HG03280 (cell line): ENCODE measurements around the gene ZNF668.
"Not testable (repeated sequence)": the region's sequence is repeated elsewhere in the genome, so short reads cannot be mapped to it uniquely, and the experiment has no call there.

Source experiments
- ATAC-seq: cut with Tn5 transposase; IDR thresholded peaks from one replicate; pipeline ENCODE4 v1.9.1; 2021; ENCODE audit warnings: mild to moderate bottlenecking, moderate library complexity; ENCODE audit not compliant: unreplicated experiment

Gene ZNF668

DNA sequence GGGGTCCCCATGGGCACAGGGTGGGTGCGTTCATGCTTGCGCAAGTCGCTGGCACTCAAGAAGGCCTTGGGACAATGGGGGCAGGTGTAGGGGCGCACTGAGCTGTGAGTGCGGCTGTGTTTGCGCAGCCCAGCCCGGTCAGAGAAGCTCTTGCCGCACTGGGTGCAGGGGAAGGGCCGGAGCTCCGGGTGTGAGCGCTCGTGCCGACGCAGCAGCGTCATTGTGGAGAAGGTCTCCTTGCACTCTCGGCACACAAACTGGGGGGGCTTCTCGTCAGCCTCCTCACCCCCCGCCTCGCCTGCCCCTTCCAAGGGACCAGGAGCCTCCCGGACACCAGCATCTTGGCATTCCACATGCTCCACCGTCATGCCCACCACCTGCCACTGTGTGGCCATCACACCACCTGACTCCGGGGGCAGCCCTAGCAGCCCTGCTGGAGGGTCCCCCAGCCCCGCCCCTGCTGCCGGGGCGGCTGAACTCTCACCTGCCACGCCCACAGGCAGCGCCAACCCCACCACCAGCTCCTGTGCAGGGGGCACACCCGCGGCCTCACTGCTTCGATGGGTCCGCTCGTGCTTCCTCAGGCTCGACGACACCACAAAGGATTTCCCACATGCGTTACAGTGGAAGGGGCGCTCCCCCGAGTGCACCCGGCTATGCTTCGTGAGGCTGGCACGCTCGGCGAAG is 12.8 kb downstream of the ZNF668 start:
- ATAC-seq = no peak

DNA sequence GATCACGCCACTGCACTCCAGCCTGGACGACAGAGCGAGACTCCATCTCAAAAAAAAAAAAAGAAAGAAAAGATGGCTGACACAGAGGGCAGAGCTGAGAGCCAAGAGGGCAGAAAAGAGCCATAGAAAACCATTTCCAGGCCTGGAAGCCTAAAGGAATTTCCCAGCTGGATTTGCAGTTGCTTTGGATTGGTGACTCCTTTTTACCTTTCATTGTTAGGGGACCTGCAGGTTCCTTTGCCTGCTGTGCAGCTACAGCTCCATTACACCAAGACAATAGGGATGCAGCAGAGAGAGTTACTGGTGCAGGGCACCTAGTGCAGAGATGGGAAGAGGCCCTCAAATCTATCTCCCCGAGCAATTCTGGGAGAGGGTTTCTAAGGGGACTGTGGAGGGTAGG is 18.4 kb downstream of the ZNF668 start:
- ATAC-seq = no peak

DNA sequence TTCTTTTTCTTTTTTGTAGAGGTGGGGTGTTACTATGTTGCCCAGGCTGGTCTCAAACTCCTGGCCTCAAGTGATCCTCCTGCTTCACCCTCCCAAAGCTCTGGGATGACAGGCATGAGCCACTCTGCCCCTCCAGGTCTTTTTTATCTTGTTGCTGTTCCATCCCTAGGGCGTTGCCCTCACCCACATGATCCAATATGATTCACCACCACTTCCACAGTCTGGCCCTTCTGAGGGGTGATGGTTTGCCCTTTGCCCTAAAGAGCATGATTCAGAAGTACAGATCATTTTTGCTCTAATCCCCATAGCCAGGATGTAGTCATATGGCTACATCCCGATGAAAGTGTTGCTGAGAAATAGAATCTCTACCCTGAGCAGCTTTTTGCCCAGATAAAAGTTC is 21.9 kb downstream of the ZNF668 start:
- no peak for ATAC-seq

DNA sequence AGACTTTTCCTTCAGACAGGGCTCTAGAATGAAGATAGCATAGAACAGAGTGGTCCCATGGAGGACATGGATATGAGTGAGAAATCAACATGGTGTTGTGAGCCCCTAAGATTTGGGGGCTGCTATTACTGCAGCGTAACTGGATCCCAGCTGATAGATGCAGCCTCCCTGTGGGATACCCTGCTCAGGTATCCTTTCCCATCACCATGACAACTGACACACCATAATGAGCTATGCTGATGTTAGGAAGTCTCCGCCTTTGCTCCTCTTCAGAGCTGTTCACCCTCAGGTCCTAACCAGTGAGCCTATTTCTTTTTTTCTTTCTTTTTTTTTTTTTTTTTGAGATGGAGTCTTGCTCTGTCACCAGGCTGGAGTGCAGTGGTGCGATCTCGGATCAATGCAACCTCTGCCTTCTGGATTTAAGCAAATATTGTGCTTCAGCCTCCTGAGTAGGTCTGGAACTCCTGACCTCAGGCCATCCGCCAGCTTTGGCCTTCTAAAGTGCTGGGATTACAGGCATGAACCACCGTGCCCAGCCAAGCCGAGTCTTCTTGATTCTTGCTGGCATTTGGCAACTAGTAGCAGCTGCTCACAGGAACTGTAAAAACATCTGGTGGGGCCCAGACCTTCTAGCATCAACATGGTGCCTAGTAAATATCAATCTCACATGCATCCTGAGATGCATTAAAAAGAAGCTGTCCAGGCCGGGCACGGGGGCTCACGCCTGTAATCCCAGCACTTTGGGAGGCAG is 23.6 kb downstream of the ZNF668 start:
- no peak for ATAC-seq

DNA sequence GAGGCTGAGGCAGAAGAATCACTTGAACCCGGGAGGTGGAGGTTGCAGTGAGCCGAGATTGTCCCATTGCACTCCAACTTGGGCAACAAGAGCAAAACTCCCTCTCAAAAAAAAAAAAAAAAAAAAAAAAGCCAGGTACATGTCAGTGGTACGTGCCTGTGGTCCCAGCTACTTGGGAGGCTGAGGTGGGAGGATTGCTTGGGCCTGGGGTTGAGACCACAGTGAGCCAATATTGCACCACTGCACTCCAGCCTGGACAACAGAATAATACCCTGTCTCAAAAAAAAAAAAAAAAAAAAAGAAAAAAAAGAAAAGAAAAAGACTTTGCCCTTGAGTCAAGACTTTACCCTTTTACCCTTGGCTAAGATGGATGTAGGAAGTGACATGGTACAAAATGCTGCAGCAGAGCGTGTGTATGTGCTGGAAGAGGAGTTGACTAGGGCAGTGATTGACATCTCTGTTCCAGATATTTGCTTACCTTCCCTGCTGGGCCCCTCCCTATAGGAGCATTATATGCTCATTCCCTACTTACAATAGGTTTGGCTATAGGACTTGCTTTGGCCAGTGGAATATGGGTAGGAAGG is 30.1 kb downstream of the ZNF668 start:
- ATAC-seq = no peak

DNA sequence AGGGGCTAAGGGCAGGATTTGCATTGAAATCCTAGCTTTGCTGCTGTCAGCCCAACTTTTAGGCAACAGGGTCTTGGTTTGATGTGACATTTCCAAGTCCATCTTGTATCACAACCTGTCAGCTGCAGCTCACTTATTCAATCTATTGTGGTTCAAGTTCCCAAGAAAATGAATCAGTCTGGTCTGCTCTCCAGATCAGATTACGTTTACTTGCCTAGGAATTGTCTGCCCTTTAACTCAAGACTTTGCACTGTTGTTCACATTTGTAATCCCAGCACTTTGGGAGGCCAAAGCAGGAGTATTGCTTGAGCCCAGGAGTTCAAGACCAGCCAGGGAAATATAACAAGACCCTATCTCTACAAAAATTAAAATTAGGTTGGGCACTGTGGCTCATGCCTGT is 30.7 kb downstream of the ZNF668 start:
- ATAC-seq = no peak

DNA sequence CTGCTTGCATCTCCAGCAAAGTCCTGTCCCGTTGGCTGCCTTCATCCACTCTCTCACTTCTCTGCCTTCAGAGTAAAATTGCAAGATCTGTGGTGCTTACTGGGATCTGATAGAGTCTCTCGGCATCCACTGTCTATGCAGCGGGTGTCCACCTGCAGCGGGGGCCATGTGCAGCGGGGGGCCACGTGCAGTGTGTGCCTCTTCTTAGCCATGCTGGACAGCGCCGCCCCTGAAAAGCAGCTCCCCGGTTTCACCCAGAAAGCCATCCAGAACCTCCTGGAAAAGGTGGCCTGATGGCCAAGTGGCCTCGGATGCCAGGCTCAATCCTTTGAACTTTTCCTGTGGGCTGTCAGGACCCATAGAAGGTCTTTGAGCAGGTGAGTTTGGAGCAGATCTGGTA is 31.2 kb downstream of the ZNF668 start:
- ATAC-seq = no peak

DNA sequence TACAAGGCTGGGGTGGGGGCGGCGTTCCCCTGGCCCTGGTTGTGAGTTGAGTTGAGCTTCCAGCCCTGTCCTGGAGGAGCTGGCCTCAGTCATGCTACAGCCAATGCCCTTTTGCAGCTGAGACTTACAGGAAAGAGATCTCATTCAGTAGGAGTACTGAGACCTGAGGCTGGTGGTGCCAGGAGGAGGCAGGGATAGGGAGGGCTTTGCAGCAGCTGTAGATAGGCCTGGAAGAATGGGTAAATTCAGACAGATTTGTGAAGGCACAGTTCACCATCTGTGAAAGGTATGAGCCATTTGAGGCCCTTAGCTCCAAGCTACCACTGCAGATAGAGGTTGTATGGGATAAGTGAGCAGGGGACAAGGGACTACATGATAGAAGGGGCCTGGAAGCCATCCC is 35.0 kb downstream of the ZNF668 start:
- ATAC-seq = no peak

DNA sequence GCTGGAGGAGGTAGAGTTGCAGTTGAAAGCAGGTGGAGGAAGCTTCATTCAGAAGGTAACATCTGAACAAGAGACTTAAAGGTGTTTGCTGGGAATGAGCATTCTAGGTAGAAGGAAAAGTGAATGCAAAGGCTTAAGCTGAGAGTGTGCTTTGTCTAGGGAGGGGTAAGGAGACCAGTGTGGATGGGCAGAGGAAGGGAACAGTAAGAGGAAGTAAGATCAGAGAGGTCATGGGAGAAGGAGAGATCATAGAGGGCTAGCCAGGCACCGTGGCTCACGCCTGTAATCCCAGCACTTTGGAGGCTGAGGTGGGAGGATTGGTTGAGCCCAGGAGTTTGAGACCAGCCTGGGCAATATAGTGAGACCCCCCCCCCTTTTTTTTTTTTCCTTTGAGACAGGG is 37.3 kb downstream of the ZNF668 start:
- no peak for ATAC-seq

DNA sequence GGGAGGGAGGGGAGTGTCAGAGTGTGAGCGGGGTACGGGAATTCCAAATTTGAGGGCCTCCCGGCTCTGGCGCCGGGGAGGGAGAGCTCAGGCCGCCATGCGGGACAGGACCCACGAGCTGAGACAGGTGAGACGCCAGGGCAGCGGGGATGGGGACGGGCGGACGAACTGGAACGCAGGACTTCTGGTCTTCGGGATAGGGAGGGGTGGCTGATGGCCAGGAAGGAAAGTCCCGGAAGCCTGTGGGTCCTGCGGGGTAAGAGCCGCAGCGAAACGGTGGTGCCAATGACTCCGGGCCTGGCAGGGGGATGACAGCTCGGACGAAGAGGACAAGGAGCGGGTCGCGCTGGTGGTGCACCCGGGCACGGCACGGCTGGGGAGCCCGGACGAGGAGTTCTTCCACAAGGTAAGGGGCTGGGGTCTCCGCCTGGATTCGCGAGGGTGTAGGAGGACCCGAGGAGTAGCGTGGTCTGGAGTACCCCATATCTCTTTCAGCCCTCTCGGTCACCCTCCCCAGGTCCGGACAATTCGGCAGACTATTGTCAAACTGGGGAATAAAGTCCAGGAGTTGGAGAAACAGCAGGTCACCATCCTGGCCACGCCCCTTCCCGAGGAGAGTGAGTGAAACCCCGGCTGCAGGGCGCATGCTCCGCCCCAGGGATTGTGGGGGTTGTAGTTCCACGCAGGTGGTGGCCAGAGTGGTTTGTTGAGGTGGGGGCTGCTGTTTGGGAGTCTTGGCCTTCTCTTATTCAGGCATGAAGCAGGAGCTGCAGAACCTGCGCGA is 40.1 kb downstream of the ZNF668 start:
- ATAC-seq = peak; percentile 36

DNA sequence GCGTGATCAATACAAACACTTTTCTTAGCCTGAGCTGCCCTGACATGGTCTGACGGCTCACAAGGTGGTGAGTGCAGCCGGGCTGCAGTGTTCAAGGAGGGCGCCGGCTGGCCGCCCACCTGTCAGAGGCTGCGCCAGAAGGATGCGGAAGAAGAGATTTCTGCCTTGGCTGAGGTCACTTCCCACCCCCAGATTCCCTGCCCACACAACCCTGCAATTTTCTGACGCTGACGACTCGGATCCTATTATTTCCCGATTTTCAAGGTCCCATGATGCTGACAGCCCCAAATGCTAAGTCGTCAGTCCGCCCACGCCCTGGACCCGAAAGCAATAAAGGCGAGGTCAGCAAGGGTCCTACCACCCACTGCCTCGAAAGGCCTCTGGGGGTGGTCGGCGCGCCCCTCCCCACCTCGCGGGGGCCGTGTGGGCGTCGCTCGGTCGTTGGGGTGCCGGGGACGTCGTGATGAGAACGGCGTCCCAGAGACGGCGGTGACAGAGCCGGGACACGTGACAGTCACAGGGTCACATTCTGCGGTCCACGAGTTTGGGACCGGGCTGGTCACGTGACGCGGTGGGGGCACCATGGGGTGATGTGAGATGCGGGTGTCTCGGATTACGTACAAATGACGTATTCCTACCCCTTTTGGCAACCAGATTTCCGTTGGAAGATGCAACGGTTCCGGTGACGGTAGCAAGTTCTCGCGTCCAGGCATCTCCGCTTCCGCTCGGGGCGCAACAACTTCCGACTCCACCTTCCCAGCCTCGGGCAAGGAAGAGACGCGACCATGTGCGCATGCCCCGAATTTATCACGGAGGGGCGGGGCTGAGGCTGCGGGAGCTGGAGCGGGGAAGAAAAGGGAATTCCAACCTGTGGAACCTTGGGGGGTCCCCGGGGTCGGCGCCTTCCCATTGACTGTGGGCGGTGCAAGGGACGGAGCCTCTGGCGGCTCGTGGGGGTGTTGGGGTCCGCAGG is 41.0 kb downstream of the ZNF668 start, which contains the start of gene STX4:
Gene STX4, plus strand, starts transcription at position 823 of the 973 bp plus-strand sequence. CDS start 248 bp downstream, outside the sequence.
- ATAC-seq = peak; percentile 77

DNA sequence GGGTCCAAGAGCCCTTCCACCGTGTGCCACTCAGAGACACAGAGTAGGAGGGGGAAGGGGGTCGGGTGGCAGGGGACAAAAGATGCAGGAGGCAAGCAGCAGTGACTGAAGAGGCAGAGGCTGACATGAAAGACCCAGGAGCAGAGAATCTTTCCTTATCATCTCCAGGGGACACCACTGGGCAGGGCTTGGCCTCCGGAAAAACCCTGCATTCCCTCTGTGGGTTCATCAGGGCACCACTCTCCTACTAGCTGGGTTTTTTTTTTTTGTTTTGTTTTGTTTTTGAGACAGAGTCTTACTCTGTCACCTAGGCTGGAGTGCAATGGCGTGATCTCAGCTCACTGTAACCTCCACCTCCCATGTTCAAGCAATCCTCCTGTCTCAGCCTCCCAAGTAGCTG is 42.8 kb downstream of the ZNF668 start:
- ATAC-seq = no peak

DNA sequence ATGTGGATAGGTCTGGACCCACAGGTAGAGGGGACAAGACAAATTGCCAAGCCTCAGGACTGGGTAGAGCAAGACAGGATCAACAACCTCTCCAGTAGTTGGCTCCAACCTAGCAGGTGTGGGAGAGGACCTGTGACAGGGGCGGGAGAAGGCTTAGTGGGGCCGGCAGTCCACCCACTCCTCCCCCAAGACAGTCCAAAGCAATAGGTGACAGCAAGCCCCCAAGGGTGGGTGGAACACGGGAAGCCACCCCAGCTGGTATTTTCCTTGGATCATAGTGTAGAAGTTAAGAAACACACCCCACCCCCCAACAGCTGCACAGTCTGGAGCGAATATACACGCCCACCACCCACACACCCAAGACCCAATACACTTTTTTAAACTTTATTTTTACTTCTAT is 44.8 kb downstream of the ZNF668 start:
- no peak for ATAC-seq

DNA sequence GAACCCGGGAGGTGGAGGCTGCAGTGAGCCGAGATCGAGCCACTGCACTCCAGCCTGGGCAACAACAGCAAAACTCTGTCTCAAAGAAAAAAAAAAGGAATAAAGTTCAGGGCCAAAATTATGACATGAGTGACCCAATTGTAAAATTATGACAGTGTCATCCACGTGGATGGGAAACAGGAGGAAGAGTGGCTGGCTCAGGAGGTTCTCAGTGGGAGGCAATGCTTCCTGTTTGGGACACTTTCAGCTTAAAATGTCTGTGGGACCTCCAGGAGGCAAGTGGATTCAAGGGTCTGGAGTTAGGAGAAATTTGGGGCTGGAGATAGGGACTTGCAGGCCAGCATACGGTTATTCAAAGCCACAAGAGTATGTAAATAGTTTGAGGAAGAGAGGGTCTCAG is 48.7 kb downstream of the ZNF668 start:
- no peak for ATAC-seq

DNA sequence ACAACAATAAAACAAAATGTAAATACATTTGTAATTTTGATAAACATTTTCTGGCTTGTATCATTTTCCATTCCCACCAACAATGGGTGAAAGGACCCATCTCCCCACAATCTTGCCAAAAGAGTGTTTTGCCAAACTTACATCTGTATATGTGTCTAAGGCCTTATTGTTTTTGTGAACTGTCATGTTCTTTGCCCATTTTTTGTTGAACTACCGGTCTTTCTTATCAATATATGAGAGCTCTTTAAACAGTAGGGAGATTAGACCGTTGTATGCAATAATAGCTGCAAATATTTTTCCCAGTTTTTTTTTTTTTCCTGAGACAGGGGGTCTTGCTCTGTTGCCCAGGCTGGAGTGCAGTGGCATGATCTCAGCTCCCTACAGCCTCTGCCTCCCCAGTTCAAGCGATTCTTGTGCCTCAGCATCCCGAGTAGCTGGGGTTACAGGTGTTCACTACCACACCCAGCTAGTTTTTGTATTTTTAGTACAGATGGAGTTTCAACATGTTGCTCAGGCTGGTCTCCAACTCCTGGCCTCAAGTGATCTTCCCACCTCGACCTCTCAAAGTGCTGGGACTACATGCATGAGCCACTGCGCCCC is 50.3 kb downstream of the ZNF668 start:
- ATAC-seq = no peak

DNA sequence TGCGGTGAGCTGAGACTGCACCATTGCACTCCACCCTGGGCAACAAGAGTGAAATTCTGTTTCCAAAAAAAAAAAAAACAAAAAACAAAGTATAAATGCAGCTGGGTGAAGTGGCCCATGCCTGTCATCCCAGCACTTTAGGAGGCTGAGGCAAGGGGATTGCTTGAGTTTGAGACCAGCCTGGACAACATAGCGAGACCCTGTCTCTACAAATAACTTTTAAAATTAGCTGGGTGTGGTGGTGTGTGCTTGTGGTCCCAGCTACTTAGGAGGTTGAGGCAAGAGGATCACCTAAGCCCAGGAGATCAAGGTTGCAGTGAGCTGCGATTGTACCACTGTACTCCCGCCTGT is 50.8 kb downstream of the ZNF668 start:
- no peak for ATAC-seq

DNA sequence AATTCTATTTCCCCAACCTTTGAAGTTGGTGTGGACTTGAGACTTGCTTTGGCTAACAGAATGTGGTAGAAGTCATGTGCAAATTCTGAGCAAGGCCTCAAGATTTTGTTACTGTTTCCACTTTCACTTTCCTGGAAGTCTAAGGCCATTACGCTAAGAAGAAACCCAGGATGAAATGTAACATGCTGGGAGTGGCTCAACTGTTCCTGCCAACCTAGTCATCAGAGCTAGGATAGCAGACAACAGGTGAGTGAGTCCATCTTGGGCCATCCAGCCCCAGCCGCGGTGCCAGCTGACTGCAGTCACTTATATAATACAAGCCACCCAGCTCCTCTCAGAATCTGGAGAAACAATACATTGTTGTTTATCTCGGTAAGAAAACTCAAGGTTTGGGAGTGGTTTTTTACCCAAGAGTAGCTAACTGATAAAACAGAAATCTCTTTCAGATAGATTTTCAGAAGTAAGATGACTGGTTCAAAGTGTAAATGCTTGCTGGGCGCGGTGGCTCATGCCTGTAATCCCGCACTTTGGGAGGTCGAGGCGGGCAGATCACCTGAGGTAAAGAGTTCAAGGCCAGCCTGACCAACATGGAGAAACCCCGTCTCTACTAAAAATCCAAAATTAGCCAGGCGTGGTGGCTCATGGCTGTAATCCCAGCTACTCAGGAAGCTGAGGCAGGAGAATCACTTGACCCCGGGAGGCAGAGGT is 51.3 kb downstream of the ZNF668 start:
- ATAC-seq = no peak

DNA sequence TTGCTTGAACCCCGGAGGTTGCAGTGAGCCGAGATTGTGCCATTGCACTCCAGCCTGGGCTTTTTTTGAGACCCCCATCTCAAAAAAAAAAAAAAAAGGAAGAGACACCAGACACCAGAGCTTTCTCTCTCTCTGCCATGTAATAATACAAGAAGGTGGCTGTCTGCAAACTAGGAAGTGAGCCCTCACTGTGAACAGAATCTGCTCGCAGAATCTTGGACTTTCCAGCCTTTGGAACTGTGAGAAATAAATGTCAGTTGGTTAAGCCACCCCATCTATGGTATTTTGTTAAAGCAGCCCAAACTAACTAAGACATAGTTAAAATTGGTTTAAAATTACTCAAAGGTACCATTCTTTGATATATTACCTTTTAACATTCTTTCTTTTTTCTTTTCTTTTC is 53.5 kb downstream of the ZNF668 start:
- ATAC-seq = no peak

DNA sequence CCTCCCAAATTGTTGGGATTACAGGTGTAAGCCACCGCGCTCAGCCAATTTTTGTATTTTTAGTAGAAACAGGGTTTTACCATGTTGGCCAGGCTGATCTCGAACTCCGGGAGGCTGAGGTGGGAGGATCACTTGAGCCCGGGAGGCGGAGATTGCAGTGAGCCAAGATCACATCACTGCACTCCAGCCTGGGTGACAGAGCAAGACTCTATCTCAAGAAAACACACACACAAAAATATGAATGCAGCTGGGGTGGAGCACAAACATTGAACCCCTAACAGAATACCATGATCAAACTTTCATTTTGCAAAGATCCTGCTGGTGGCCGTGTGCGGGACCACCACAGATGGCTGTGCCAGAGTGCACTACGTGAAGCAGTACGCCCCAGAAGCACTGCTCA is 56.3 kb downstream of the ZNF668 start:
- ATAC-seq = not testable (repeated sequence)
